ENCODE results near the gene SRSF3. TPM values are rescaled to one million over a fixed set of nuclear protein-coding genes. Genes with fewer than 3 reads are reported as not detected.

The SRSF3 gene
- total RNA-seq, 1 experiment from 2014 or later: 297 TPM

DNA sequence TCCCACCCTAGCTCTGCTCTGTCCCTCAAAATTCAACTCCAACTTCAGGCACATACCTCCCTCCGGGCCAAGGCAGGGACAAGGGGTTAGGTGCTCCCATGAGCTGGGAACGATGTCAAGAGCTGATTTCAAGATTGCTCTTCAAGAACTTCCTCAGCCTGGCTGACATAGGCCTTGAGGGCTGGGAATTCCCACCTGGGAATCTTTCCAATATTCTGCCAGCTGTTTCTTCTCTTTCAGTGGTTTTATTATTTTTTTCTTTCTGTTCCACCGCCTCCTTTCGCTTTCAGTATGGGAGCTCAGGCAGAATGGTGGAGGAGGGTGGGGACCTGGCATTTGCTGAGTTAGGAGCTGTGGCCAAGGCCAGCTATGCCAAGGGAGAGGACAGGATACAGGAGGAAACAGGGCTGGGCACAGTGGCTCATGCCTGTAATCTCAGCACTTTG lies 33.7 kb downstream of the SRSF3 start:
- Histone ChIP-seq H4K20me1 (ENCODE audit: low read length) (no peaks in the 10 kb centered on the region), H3K9me2 (replicated peaks; ENCODE audit: low read length) (no peaks in the 10 kb centered on the region), H3K9me3 (ENCODE audit: low read length) (no peaks in the 10 kb centered on the region), H3K4me2 (ENCODE audit: low read length) (no peak overlapping the region), H3K27me3 (ENCODE audit: low read length) (no peaks in the 10 kb centered on the region), H3K4me1 (ENCODE audit: insufficient read depth, low read length) (peaks cover 22% of the 10 kb centered on the region), H3K4me3 (ENCODE audit: low read length) (no peak overlapping the region), H2AFZ (ENCODE audit: low read length) (no peak overlapping the region), H3K27ac (ENCODE audit: low read length) (no peak overlapping the region), H3K36me3 (ENCODE audit: low read depth, low read length) (no peaks in the 10 kb centered on the region), H3K9ac (ENCODE audit: low read length) (no peak overlapping the region), H3K79me2 (ENCODE audit: low read length) (no peaks in the 10 kb centered on the region), H3F3A (ENCODE audit: low read length, unreplicated experiment) (no peaks in the 10 kb centered on the region)
- POLR2A ChIA-PET (ENCODE audit: unreplicated experiment): no interaction called here
- intact Hi-C loops (cut with micrococcal nuclease): no loop called here
- BruUV-seq (replicated peaks): no TSS peak
- CTCF ChIA-PET: no interaction called here
- TF ChIP-seq EZH2phosphoT487 (IDR thresholded peaks at IDR 0.05; ENCODE audit: borderline replicate concordance, low read length) (no peak), EZH2 (IDR thresholded peaks at IDR 0.05; ENCODE audit: low read length, unreplicated experiment) (no peak)
- TF ChIP-seq, protein P1, sequence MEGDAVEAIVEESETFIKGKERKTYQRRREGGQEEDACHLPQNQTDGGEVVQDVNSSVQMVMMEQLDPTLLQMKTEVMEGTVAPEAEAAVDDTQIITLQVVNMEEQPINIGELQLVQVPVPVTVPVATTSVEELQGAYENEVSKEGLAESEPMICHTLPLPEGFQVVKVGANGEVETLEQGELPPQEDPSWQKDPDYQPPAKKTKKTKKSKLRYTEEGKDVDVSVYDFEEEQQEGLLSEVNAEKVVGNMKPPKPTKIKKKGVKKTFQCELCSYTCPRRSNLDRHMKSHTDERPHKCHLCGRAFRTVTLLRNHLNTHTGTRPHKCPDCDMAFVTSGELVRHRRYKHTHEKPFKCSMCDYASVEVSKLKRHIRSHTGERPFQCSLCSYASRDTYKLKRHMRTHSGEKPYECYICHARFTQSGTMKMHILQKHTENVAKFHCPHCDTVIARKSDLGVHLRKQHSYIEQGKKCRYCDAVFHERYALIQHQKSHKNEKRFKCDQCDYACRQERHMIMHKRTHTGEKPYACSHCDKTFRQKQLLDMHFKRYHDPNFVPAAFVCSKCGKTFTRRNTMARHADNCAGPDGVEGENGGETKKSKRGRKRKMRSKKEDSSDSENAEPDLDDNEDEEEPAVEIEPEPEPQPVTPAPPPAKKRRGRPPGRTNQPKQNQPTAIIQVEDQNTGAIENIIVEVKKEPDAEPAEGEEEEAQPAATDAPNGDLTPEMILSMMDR (conservative IDR thresholded peaks at IDR 0.05; ENCODE audit: low read depth, low read length): no peak
- ATAC-seq (no peak), DNase-seq (no peak)

DNA sequence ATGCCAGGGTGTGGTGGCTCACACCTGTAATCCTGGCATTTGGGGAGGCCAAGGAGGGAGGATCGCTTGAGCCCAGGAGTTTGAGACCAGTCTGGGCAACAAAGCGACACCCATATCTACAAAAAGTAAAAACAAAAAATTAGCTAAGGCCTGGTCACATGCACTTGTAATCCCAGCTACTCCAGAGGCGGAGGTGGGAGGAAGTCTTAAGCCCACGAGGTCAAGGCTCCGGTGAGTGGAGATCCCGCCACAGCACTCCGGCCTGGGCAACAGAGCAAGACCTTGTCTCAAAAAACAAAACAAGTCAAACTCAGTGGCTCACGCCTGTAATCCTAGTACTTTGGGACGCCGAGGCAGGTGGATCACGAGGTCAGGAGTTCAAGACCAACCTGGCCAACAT lies 35.6 kb downstream of the SRSF3 start:
- H4K20me1 ChIP-seq (ENCODE audit: low read length): no peaks in the 10 kb centered on the region
- no peak overlapping the region for H3K9ac ChIP-seq (ENCODE audit: low read length)
- H3K27me3 ChIP-seq (ENCODE audit: low read length): no peaks in the 10 kb centered on the region
- CTCF ChIA-PET: no interaction called here
- no peaks in the 10 kb centered on the region for H3K9me2 ChIP-seq (replicated peaks; ENCODE audit: low read length)
- H3K36me3 ChIP-seq (ENCODE audit: low read depth, low read length): no peaks in the 10 kb centered on the region
- no TSS peak for BruUV-seq (replicated peaks)
- no peak for DNase-seq
- no peak overlapping the region for H3K4me3 ChIP-seq (ENCODE audit: low read length)
- intact Hi-C loops (cut with micrococcal nuclease): no loop called here
- TF ChIP-seq EZH2 (IDR thresholded peaks at IDR 0.05; ENCODE audit: low read length, unreplicated experiment) (no peak), EZH2phosphoT487 (IDR thresholded peaks at IDR 0.05; ENCODE audit: borderline replicate concordance, low read length) (no peak)
- TF ChIP-seq, protein P1 (conservative IDR thresholded peaks at IDR 0.05; ENCODE audit: low read depth, low read length): no peak
- H3K79me2 ChIP-seq (ENCODE audit: low read length): no peaks in the 10 kb centered on the region
- no peak overlapping the region for H2AFZ ChIP-seq (ENCODE audit: low read length)
- H3K9me3 ChIP-seq (ENCODE audit: low read length): no peaks in the 10 kb centered on the region
- H3K4me2 ChIP-seq (ENCODE audit: low read length): no peak overlapping the region
- ATAC-seq: no peak
- H3F3A ChIP-seq (ENCODE audit: low read length, unreplicated experiment): no peaks in the 10 kb centered on the region
- peaks cover 22% of the 10 kb centered on the region for H3K4me1 ChIP-seq (ENCODE audit: insufficient read depth, low read length)
- POLR2A ChIA-PET (ENCODE audit: unreplicated experiment): no interaction called here
- H3K27ac ChIP-seq (ENCODE audit: low read length): no peak overlapping the region

DNA sequence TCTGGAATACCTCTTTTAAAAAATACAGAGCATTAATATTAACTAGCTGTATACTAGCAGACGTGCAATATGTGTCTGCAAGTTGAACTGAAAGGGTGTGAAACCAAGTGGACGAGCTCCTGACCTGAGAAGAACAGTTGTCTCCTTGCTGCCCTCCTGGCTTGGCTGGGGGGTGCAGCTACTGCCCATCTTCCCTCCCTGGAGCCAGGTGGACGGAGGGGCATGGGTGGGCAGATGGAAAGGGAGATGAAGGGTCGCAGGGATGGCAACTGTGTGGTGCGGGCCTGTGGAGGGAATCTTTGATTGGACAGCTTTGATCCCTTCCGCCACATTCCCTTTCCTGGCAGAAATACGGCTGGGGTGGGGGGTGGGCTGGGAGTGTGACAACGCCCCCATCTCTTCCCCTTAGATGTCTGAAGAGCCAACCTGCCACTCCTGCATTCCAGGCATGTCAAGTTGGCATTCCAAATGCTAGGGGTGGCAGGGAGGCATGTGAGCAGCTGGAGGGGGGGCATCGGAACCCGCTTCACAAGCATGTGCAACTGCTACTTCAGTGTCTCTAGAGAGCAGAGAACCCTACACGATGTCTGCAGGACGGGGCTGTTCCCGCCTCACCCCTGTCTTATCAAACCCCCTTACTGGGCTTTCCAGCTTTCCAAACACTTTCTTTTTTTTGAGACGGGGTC lies 37.3 kb downstream of the SRSF3 start:
- H3F3A ChIP-seq (ENCODE audit: low read length, unreplicated experiment): no peaks in the 10 kb centered on the region
- no peak for DNase-seq
- POLR2A ChIA-PET (ENCODE audit: unreplicated experiment): no interaction called here
- H4K20me1 ChIP-seq (ENCODE audit: low read length): no peaks in the 10 kb centered on the region
- H3K27ac ChIP-seq (ENCODE audit: low read length): no peak overlapping the region
- no peaks in the 10 kb centered on the region for H3K9me2 ChIP-seq (replicated peaks; ENCODE audit: low read length)
- no peaks in the 10 kb centered on the region for H3K36me3 ChIP-seq (ENCODE audit: low read depth, low read length)
- H3K4me1 ChIP-seq (ENCODE audit: insufficient read depth, low read length): peaks cover 13% of the 10 kb centered on the region
- no peak overlapping the region for H3K4me3 ChIP-seq (ENCODE audit: low read length)
- no TSS peak for BruUV-seq (replicated peaks)
- TF ChIP-seq, protein P1 (conservative IDR thresholded peaks at IDR 0.05; ENCODE audit: low read depth, low read length): no peak
- TF ChIP-seq EZH2 (IDR thresholded peaks at IDR 0.05; ENCODE audit: low read length, unreplicated experiment) (no peak), EZH2phosphoT487 (IDR thresholded peaks at IDR 0.05; ENCODE audit: borderline replicate concordance, low read length) (no peak)
- H3K9ac ChIP-seq (ENCODE audit: low read length): no peak overlapping the region
- no peak overlapping the region for H2AFZ ChIP-seq (ENCODE audit: low read length)
- no peak overlapping the region for H3K4me2 ChIP-seq (ENCODE audit: low read length)
- ATAC-seq: no peak
- intact Hi-C loops (cut with micrococcal nuclease): no loop called here
- H3K79me2 ChIP-seq (ENCODE audit: low read length): no peaks in the 10 kb centered on the region
- H3K9me3 ChIP-seq (ENCODE audit: low read length): no peaks in the 10 kb centered on the region
- CTCF ChIA-PET: no interaction called here
- H3K27me3 ChIP-seq (ENCODE audit: low read length): no peaks in the 10 kb centered on the region
